ENCODE results near the gene VGF.

Gene VGF

DNA sequence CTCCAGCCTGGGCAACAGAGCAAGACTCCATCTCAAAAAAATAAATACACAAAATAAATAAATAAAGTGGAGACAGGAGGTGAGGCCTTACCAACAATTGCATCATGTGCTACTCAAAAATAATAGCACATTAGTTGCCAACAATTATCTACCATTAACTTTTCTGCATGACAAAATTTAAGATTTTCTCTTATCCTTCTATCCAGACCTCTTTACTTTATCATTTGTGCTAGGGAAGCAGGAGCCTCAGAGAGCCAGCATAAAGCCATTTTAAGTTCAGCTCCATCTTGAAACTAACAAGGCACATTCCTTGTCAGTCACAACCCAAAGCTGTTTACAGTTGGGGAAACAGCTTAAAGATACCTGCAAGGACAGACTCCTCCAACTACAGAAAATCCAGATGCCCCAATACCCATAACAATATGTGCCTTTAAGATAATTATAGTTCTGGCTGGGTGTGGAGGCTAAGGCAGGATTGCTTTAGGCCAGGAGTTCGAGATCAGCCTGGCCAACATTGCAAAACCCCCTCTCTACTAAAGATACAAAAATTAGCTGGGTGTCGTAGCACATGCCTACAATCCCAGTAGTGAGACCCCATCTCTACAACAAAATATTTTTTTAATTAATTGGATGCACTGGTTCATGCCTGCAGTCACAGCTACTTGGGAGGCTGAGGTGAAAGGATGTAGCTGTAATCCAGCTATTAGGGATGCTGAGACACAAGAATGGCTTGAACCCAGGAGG lies 13.3 kb downstream of the VGF start:
- Histone ChIP-seq H3K9me3 (ENCODE audit: control insufficient read depth, insufficient read depth, low read depth, low read length) (no peaks in the 10 kb centered on the region), H3K4me3 (ENCODE audit: low read depth, low read length) (no peak overlapping the region), H3K36me3 (ENCODE audit: control insufficient read depth in 2 of 2, insufficient read depth in 1 of 2, low read length in 2 of 2) (peaks cover 0 to 3% of the 10 kb centered on the region in 2 experiments; a peak in 1 of 3 replicates), H3K4me1 (ENCODE audit: control insufficient read depth, insufficient read depth, low read length) (peaks cover 5% of the 10 kb centered on the region; the same call in 1 of the 2 replicates), H3K27ac (ENCODE audit: extremely low read depth, low read depth, low read length) (no peak overlapping the region)
- CTCF ChIA-PET, result interaction anchor here (0.6 to 8.6 kb wide), 7 partner anchors 8 to 215 kb away, joined by 3 to 84 read pairs (median 5); partner anchors contain the start of gene VGF
- TF ChIP-seq YY2 (tag by site-specific recombination; IDR thresholded peaks at IDR 0.05) (no peak), MZF1 (tag by site-specific recombination; IDR thresholded peaks at IDR 0.05; ENCODE audit: borderline replicate concordance) (peak; percentile 49; the same call in 1 of the 2 replicates)
- TF ChIP-seq, protein P1, sequence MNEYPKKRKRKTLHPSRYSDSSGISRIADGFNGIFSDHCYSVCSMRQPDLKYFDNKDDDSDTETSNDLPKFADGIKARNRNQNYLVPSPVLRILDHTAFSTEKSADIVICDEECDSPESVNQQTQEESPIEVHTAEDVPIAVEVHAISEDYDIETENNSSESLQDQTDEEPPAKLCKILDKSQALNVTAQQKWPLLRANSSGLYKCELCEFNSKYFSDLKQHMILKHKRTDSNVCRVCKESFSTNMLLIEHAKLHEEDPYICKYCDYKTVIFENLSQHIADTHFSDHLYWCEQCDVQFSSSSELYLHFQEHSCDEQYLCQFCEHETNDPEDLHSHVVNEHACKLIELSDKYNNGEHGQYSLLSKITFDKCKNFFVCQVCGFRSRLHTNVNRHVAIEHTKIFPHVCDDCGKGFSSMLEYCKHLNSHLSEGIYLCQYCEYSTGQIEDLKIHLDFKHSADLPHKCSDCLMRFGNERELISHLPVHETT (tag by site-specific recombination; IDR thresholded peaks at IDR 0.05), result no peak
- POLR2A ChIA-PET, result no interaction called here

DNA sequence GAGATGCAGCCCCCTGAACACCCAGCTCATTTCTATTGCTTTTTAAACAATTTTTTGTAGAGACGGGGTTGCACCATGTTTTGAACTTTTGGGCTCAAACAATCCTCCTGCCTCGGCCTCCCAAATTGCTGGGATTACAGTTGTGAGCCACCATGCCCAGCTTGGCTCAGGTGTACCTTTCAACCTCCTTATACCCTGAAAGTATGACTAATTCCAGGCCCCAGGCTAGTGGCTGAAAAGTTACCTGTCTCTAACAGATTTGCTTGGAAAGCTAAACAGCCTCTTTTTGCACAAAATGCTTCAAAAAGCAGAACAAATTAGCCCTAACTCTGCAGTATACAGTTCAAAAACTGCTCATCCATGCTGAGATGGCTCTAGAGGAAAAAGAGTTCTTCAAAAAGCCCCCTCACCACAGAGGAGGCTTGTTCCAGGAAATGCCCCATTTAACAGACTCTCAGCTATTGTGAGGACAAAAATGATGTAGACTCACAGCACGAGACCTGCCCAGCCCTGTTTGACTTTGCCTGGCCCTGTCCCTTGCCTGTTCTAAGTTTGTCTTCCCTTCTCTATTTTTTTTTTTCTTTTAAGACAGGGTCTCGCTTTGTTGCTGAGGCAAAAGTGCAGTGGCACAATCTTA lies 24.5 kb downstream of the VGF start:
- H3K4me3 ChIP-seq (ENCODE audit: low read depth, low read length), result no peak overlapping the region
- ChIA-PET POLR2A (interaction anchor here (1.0 to 1.1 kb wide), 2 partner anchors 14 to 23 kb away, joined by 3 read pairs; partner anchors contain the start of gene SERPINE1), CTCF (interaction anchor here (0.6 to 6.4 kb wide), 10 partner anchors 8 to 738 kb away, joined by 3 to 131 read pairs (median 4); no protein-coding TSS in a partner anchor)
- TF ChIP-seq ZNF274 (IDR thresholded peaks at IDR 0.05; ENCODE audit: low read length) (no peak), ZNF274 (tag by site-specific recombination; IDR thresholded peaks at IDR 0.05; ENCODE audit: borderline replicate concordance) (no peak), ZNF843 (tag by site-specific recombination; IDR thresholded peaks at IDR 0.05) (no peak), MYNN (tag by site-specific recombination; IDR thresholded peaks at IDR 0.05; ENCODE audit: borderline replicate concordance) (no peak), BCL11B (tag by site-specific recombination; IDR thresholded peaks at IDR 0.05; ENCODE audit: low read depth) (no peak), ZNF292 (tag by site-specific recombination; IDR thresholded peaks at IDR 0.05; ENCODE audit: borderline replicate concordance, low read depth) (no peak), OVOL3 (tag by site-specific recombination; IDR thresholded peaks at IDR 0.05) (no peak), ZFP41 (tag by site-specific recombination; IDR thresholded peaks at IDR 0.05; ENCODE audit: borderline replicate concordance) (no peak), ZXDB (tag by site-specific recombination; IDR thresholded peaks at IDR 0.05) (no peak), ZNF473 (tag by site-specific recombination; IDR thresholded peaks at IDR 0.05) (no peak), ZNF837 (tag by site-specific recombination; IDR thresholded peaks at IDR 0.05) (no peak), ZNF24 (tag by site-specific recombination; IDR thresholded peaks at IDR 0.05) (no peak), ZNF426 (tag by site-specific recombination; IDR thresholded peaks at IDR 0.05) (no peak)
- H3K27ac ChIP-seq (ENCODE audit: extremely low read depth, low read depth, low read length), result no peak overlapping the region
- H3K36me3 ChIP-seq (ENCODE audit: control insufficient read depth in 2 of 2, insufficient read depth in 1 of 2, low read length in 2 of 2), result no peaks in the 10 kb centered on the region
- 0 out of 2 replicates have a peak, but pooled peaks cover 2% of the 10 kb centered on the region for H3K4me1 ChIP-seq (ENCODE audit: control insufficient read depth, insufficient read depth, low read length)
- H3K9me3 ChIP-seq (ENCODE audit: control insufficient read depth, insufficient read depth, low read depth, low read length), result no peaks in the 10 kb centered on the region

DNA sequence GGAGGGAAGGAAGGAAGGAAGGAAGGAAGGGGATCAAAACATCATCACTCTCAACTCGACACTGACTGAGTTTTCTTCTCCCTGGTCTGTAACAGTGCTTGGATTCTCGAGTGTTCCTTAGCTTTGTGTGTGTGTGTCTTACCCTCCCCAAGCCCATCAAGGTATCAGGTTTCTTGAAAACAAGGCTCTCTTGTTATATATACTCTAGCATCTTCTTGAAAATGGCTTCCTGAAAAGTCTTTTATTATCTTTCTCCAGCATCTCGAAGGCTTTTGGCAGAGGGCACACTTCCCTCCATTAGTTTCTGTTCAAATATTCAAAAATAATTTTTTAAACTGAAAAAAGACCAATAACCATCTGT lies 25.1 kb downstream of the VGF start:
- POLR2A ChIA-PET, result interaction anchor here (0.6 to 1.1 kb wide), 3 partner anchors 14 to 46 kb away, joined by 3 read pairs; partner anchors contain the start of gene SERPINE1
- H3K27ac ChIP-seq (ENCODE audit: extremely low read depth, low read depth, low read length), result no peak overlapping the region
- TF ChIP-seq, protein P2, sequence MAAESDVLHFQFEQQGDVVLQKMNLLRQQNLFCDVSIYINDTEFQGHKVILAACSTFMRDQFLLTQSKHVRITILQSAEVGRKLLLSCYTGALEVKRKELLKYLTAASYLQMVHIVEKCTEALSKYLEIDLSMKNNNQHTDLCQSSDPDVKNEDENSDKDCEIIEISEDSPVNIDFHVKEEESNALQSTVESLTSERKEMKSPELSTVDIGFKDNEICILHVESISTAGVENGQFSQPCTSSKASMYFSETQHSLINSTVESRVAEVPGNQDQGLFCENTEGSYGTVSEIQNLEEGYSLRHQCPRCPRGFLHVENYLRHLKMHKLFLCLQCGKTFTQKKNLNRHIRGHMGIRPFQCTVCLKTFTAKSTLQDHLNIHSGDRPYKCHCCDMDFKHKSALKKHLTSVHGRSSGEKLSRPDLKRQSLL (tag by site-specific recombination; IDR thresholded peaks at IDR 0.05), result peak; percentile 61; the same call in 1 of the 2 replicates
- TF ChIP-seq ZNF335 (tag by site-specific recombination; conservative IDR thresholded peaks at IDR 0.05) (no peak), SCRT2 (tag by site-specific recombination; IDR thresholded peaks at IDR 0.05) (peak; percentile 68; the same call in 1 of the 2 replicates), ZNF514 (tag by site-specific recombination; IDR thresholded peaks at IDR 0.05) (no peak), ZNF274 (IDR thresholded peaks at IDR 0.05; ENCODE audit: low read length) (no peak), ZNF274 (tag by site-specific recombination; IDR thresholded peaks at IDR 0.05; ENCODE audit: borderline replicate concordance) (no peak), ZBTB17 (tag by site-specific recombination; IDR thresholded peaks at IDR 0.05) (0 out of 2 replicates have a peak, but pooled peaks have one; percentile 19), ZNF366 (tag by site-specific recombination; conservative IDR thresholded peaks at IDR 0.05) (peak; percentile 91), ZNF221 (tag by site-specific recombination; IDR thresholded peaks at IDR 0.05; ENCODE audit: borderline replicate concordance) (no peak)
- TF ChIP-seq, protein P3, sequence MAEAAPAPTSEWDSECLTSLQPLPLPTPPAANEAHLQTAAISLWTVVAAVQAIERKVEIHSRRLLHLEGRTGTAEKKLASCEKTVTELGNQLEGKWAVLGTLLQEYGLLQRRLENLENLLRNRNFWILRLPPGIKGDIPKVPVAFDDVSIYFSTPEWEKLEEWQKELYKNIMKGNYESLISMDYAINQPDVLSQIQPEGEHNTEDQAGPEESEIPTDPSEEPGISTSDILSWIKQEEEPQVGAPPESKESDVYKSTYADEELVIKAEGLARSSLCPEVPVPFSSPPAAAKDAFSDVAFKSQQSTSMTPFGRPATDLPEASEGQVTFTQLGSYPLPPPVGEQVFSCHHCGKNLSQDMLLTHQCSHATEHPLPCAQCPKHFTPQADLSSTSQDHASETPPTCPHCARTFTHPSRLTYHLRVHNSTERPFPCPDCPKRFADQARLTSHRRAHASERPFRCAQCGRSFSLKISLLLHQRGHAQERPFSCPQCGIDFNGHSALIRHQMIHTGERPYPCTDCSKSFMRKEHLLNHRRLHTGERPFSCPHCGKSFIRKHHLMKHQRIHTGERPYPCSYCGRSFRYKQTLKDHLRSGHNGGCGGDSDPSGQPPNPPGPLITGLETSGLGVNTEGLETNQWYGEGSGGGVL (tag by site-specific recombination; IDR thresholded peaks at IDR 0.05), result peak; percentile 36; the same call in 1 of the 2 replicates

More for the DNA sequence above, 25.1 kb downstream of the VGF start:
- Histone ChIP-seq H3K4me3 (ENCODE audit: low read depth, low read length) (no peak overlapping the region), H3K9me3 (ENCODE audit: control insufficient read depth, insufficient read depth, low read depth, low read length) (no peaks in the 10 kb centered on the region), H3K4me1 (ENCODE audit: control insufficient read depth, insufficient read depth, low read length) (0 out of 2 replicates have a peak, but pooled peaks cover 2% of the 10 kb centered on the region), H3K36me3 (ENCODE audit: control insufficient read depth in 2 of 2, insufficient read depth in 1 of 2, low read length in 2 of 2) (no peaks in the 10 kb centered on the region)
- CTCF ChIA-PET, result interaction anchor here (0.6 to 6.4 kb wide), 8 partner anchors 9 to 1165 kb away, joined by 3 to 131 read pairs (median 4); no protein-coding TSS in a partner anchor

Measured in HEK293 (cell line).